Ishikawa (cell line): ENCODE measurements around the gene CIAO2B.
A peak's percentile ranks its signal among the peaks of the same experiment; 100 is the strongest.

Experiments
- CEBPB ChIP-seq: IDR thresholded peaks from 2 replicates; pipeline ENCODE4 v1.6.1; 2012
- CREB1 ChIP-seq: IDR thresholded peaks from 2 replicates; pipeline ENCODE4 v1.6.1; 2012; ENCODE audit warnings: low read depth
- EGR1 ChIP-seq: IDR thresholded peaks from 2 replicates; pipeline ENCODE4 v1.6.1; 2012
- EP300 ChIP-seq: IDR thresholded peaks from 2 replicates; pipeline ENCODE4 v1.6.1; 2012; ENCODE audit warnings: borderline replicate concordance
- FOXM1 ChIP-seq: IDR thresholded peaks from 2 replicates; pipeline ENCODE4 v1.6.1; 2012; ENCODE audit warnings: low read depth, borderline replicate concordance
- MAX ChIP-seq: IDR thresholded peaks from 2 replicates; pipeline ENCODE4 v1.6.1; 2012
- NFIC ChIP-seq: IDR thresholded peaks from 2 replicates; pipeline ENCODE4 v1.6.1; 2012
- RAD21 ChIP-seq: IDR thresholded peaks from 2 replicates; pipeline ENCODE4 v1.6.1; 2012; ENCODE audit warnings: low read depth
- REST ChIP-seq: IDR thresholded peaks from 2 replicates; pipeline ENCODE4 v1.6.1; 2012; ENCODE audit warnings: low read depth, mild to moderate bottlenecking
- TAF1 ChIP-seq: IDR thresholded peaks from 2 replicates; pipeline ENCODE4 v1.6.1; 2012; ENCODE audit warnings: low read depth, mild to moderate bottlenecking
- TCF12 ChIP-seq: IDR thresholded peaks from 2 replicates; pipeline ENCODE4 v1.6.1; 2012; ENCODE audit warnings: low read depth
- TEAD4 ChIP-seq: IDR thresholded peaks from 2 replicates; pipeline ENCODE4 v1.6.1; 2012
- USF1 ChIP-seq: IDR thresholded peaks from 2 replicates; pipeline ENCODE4 v1.6.1; 2012
- YY1 ChIP-seq: IDR thresholded peaks from 2 replicates; pipeline ENCODE4 v1.6.1; 2012; ENCODE audit warnings: low read depth
- ZBTB7A ChIP-seq: IDR thresholded peaks from 2 replicates; pipeline ENCODE4 v1.6.1; 2012; ENCODE audit warnings: low read depth

The CIAO2B gene

GRCh38 chr16:66908116-66908515, 26.1 kb downstream of the CIAO2B start:
- TF ChIP-seq MAX = no peak
- TF ChIP-seq FOXM1 = no peak
- TF ChIP-seq TAF1 = no peak
- no peak for TF ChIP-seq EGR1
- no peak for TF ChIP-seq USF1
- TF ChIP-seq RAD21 = no peak
- TF ChIP-seq CREB1 = no peak

- TF ChIP-seq MAX = no peak
Observed at GRCh38 chr16:66906916-66907836, 27.0 kb downstream of the CIAO2B start.

GRCh38 chr16:66905633-66906539, 28.3 kb downstream of the CIAO2B start:
- TF ChIP-seq USF1 (no peak), MAX (peak; percentile 44; the same call in 1 of the 2 replicates), TEAD4 (0 out of 2 replicates have a peak, but pooled peaks have one; percentile 28), RAD21 (no peak), EP300 (no peak), CREB1 (no peak), TAF1 (no peak), FOXM1 (no peak), NFIC (peak; percentile 71)

GRCh38 chr16:66904846-66905632, 29.2 kb downstream of the CIAO2B start:
- TF ChIP-seq CREB1 (no peak), EGR1 (no peak), YY1 (no peak)

- TF ChIP-seq YY1 (no peak), USF1 (no peak), CEBPB (no peak), REST (no peak), FOXM1 (no peak), MAX (no peak)
Observed at GRCh38 chr16:66904428-66904845, 29.8 kb downstream of the CIAO2B start.

- TF ChIP-seq YY1 (no peak), EGR1 (no peak), RAD21 (no peak), EP300 (no peak), CEBPB (no peak), REST (no peak), TCF12 (no peak), MAX (no peak), ZBTB7A (no peak), TEAD4 (no peak), FOXM1 (no peak), CREB1 (no peak), TAF1 (no peak)
Observed at GRCh38 chr16:66903544-66904427, 30.4 kb downstream of the CIAO2B start.
